Measurements from ENCODE around the gene ZNF396. TPM values are rescaled to one million over a fixed set of nuclear protein-coding genes. Genes with fewer than 3 reads are reported as not detected.

The ZNF396 gene
- total RNA-seq, 4 donors from 2014 or later: 0.11 to 2.0 (median 0.95) TPM

- Histone ChIP-seq H3K36me3 (no peaks in the 10 kb centered on the region), H3K9me3 (no peaks in the 10 kb centered on the region), H3K27ac (no peak overlapping the region), H3K4me1 (no peaks in the 10 kb centered on the region), H3K4me3 (no peak overlapping the region), H3K27me3 (peaks cover 0 to 16% (median 0%) of the 10 kb centered on the region in 4 donors)
- intact Hi-C loops (cut with DNase I): no loop called here
- 15% methylated on average over 7 of the region's 7 CpGs for WGBS, 2 donors
- TF ChIP-seq, protein P1, sequence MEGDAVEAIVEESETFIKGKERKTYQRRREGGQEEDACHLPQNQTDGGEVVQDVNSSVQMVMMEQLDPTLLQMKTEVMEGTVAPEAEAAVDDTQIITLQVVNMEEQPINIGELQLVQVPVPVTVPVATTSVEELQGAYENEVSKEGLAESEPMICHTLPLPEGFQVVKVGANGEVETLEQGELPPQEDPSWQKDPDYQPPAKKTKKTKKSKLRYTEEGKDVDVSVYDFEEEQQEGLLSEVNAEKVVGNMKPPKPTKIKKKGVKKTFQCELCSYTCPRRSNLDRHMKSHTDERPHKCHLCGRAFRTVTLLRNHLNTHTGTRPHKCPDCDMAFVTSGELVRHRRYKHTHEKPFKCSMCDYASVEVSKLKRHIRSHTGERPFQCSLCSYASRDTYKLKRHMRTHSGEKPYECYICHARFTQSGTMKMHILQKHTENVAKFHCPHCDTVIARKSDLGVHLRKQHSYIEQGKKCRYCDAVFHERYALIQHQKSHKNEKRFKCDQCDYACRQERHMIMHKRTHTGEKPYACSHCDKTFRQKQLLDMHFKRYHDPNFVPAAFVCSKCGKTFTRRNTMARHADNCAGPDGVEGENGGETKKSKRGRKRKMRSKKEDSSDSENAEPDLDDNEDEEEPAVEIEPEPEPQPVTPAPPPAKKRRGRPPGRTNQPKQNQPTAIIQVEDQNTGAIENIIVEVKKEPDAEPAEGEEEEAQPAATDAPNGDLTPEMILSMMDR (IDR thresholded peaks at IDR 0.05): peak; percentile 74 to 93 (median 82)
- TF ChIP-seq POLR2A (IDR thresholded peaks at IDR 0.05): no peak
- DNase-seq: no peak
Observed at GRCh38 chr18:35386600-35387100, 9.5 kb upstream of the ZNF396 start.

GRCh38 chr18:35383136-35383535 lies 6.0 kb upstream of the ZNF396 start:
- 81 to 91% methylated on average over 2 of the region's 2 CpGs for WGBS, 2 donors
- no peak overlapping the region for H3K4me3 ChIP-seq
- peaks cover 0 to 16% (median 0%) of the 10 kb centered on the region in 4 donors for H3K27me3 ChIP-seq
- intact Hi-C loops (cut with DNase I): no loop called here
- H3K4me1 ChIP-seq: no peaks in the 10 kb centered on the region
- no peak for TF ChIP-seq POLR2A (IDR thresholded peaks at IDR 0.05)
- TF ChIP-seq, protein P1 (IDR thresholded peaks at IDR 0.05): no peak
- H3K27ac ChIP-seq: no peak overlapping the region
- no peaks in the 10 kb centered on the region for H3K36me3 ChIP-seq
- no peak for DNase-seq
- no peaks in the 10 kb centered on the region for H3K9me3 ChIP-seq

DNA sequence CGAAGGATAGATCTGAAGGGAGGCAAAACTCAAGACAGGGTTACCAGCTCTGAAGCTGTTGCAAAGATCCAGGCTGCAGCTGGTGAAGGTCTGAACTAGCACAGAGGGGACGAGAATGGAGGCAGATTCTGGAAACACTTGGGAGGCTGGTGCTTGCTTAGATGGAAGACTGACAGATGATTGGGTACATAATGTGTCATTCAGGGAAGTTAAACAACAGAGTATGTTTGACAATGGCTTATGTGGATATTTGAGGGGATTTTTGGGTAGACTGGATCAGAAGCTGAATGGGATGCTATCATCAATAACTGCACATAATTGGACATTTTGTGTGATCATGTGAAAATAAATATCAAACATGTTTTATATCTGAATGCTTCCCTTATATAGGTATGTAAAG lies 2.3 kb upstream of the ZNF396 start:
- Histone ChIP-seq H3K4me3 (no peak overlapping the region), H3K9me3 (no peaks in the 10 kb centered on the region), H3K27me3 (peaks cover 0 to 9% (median 0%) of the 10 kb centered on the region in 4 donors), H3K36me3 (no peaks in the 10 kb centered on the region), H3K4me1 (peaks cover 3 to 17% (median 5%) of the 10 kb centered on the region in 3 donors), H3K27ac (no peak overlapping the region)
- 73 to 77% methylated on average over 2 of the region's 2 CpGs for WGBS, 2 donors
- no peak for DNase-seq
- TF ChIP-seq POLR2A (IDR thresholded peaks at IDR 0.05): no peak
- TF ChIP-seq, protein P1 (IDR thresholded peaks at IDR 0.05): no peak
- intact Hi-C loops (cut with DNase I): no loop called here

GRCh38 chr18:35378574-35378896 lies 1.4 kb upstream of the ZNF396 start:
- WGBS, 2 donors: 26 to 52% methylated on average over 4 of the region's 4 CpGs
- Histone ChIP-seq H3K27me3 (peaks cover 0 to 5% (median 0%) of the 10 kb centered on the region in 4 donors), H3K4me3 (no peak overlapping the region), H3K27ac (no peak overlapping the region), H3K36me3 (no peaks in the 10 kb centered on the region), H3K4me1 (peaks cover 3 to 17% (median 5%) of the 10 kb centered on the region in 3 donors), H3K9me3 (no peaks in the 10 kb centered on the region)
- TF ChIP-seq, protein P1 (IDR thresholded peaks at IDR 0.05): no peak
- TF ChIP-seq POLR2A (IDR thresholded peaks at IDR 0.05): no peak
- intact Hi-C loops (cut with DNase I): no loop called here
- no peak for DNase-seq

DNA sequence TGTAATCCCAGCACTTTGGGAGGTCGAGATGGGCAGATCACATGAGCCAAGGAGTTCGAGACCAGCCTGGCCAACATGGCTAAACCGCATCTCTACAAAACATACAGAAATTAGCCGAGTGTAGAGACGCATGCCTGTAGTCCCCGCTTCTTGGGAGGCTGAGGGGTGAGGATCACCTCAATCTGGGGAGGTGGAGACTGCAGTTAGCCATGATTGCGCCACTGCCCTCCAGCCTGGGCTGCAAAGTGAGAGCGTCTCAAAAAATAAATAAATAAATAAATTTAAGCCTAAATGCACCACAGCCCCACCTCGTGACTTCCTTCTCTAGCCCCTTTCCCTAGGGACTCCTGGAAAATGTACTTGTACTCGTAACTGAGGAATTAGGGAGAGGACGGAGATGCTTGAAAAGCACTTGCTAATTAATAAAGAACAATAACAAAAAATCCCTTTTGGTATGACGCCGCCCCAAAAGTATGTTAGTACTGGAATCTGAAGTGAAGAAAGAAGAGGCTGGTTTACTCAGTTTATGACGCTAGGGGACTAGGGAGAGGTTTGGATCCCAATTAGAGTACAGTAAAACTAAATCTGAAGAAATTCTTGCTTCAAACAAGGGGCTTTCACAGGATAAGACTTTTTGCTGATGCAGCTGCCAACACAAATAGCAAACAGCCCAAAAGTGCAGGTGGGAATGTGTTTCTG lies 887 bp upstream of the ZNF396 start:
- Histone ChIP-seq H3K36me3 (no peaks in the 10 kb centered on the region), H3K27me3 (peaks cover 0 to under 1% (median 0%) of the 10 kb centered on the region in 4 donors), H3K4me1 (peaks cover 3 to 17% (median 5%) of the 10 kb centered on the region in 3 donors), H3K27ac (no peak overlapping the region), H3K4me3 (no peak overlapping the region), H3K9me3 (no peaks in the 10 kb centered on the region)
- DNase-seq: no peak
- intact Hi-C loops (cut with DNase I): no loop called here
- no peak for TF ChIP-seq POLR2A (IDR thresholded peaks at IDR 0.05)
- TF ChIP-seq, protein P1 (IDR thresholded peaks at IDR 0.05): peak in 1 of 6 experiments; percentile 5
- WGBS, 2 donors: 74 to 75% methylated on average over 14 of the region's 14 CpGs
